Peyer's patch (tissue), 4 donors: Measurements from ENCODE around the gene KCNN1.

Source experiments
- CTCF ChIP-seq, 6 experiments: fragments of 450-650 bp in 4 of 6; fragments of 200-600 bp in 2 of 6; sonication (generic) in 1 of 6; IDR thresholded peaks; one replicate each; pipeline ENCODE4 v1.5.1; 2017 to 2019; ENCODE audit warnings: antibody characterized with exemption in 6 of 6, mild to moderate bottlenecking in 3 of 6, moderate library complexity in 1 of 6
- POLR2A ChIP-seq, 2 donors: fragments of 450-650 bp; IDR thresholded peaks; one replicate each; pipeline ENCODE4 v1.5.1; 2017; ENCODE audit warnings: antibody characterized with exemption in 2 of 2, mild to moderate bottlenecking in 2 of 2, moderate library complexity in 2 of 2

- TF ChIP-seq POLR2A (IDR thresholded peaks at IDR 0.05) (no peak), CTCF (IDR thresholded peaks at IDR 0.05) (no peak)
Observed at GRCh38 chr19:18009412-18010066, 42.6 kb downstream of the KCNN1 start.
